A204.1 (cell line): ENCODE measurements around the gene GPR55.
"Not testable (repeated sequence)": the region's sequence is repeated elsewhere in the genome, so short reads cannot be mapped to it uniquely, and the experiment has no call there.

Experiments
- FAIRE-seq: peaks from 2 replicates; lab custom pipeline; 2012; peaks lifted over from hg19 to GRCh38; lab: Jason Lieb, UNC

The GPR55 gene

DNA sequence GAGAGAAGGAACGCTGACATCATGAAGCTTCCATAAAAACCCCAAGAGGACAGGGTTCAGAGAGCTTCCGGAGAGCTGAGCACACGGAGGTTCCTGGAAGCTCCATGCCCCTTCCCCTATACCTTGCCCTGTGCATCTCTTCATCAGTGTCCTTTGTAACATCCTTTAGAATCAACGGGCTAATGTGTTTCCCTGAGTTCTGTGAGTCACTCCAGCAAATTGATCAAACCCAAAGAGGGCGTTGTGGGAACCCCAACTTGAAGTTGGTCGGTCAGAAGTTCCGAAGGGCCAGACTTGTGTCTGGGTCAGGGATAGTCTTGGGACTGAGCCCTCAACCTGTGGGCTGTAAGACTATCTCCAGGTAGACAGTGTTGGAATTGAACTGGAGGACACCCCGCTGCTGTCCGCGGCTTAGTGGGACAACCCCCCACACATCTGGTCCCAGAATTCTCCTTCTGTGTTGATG lies 25.9 kb upstream of the GPR55 start:
- FAIRE-seq = no peak

DNA sequence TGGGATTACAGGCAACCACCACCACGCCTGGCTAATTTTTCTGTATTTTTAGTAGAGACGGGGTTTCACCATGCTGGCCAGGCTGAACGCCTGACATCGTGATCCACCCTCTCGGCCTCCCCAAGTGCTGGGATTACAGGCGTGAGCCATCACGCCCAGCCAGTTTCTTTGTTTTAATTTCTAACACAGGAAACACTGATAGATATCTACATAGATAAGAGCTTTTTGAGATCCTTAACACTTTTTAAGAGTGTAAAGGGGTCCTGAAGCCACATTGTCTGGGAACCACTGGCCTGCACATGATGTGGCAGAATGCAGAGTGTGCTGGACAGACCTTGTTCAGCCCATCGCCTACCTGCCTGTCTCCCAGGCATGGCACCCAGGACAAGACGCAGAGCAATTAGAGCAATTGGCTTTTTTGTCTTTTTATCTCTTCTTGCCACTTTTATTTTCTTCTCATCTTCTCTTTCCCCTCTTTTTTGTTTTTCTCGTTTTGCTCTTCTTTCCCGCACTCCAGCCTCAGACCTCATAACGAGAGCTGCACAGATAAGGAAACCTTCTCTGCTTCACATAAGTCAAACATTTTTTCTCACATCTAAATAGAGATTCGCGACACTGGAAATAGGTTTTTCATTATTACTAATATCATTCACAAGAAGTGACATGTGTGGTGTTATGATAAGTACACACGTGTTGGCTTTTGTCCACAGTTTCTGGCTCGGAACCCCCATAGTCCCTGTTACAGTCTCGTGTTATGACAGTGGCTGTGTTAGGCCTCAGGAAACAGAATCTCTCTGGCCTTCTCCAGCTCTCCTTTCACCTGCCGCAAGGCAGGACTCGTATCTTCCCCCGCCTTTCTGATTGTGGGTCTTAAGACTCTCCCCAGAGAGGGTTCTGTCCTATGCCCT lies 25.2 kb upstream of the GPR55 start:
- FAIRE-seq = no peak

GRCh38 chr2:230947908-230948365 lies 22.9 kb upstream of the GPR55 start:
- no peak for FAIRE-seq

GRCh38 chr2:230947235-230947576 lies 22.2 kb upstream of the GPR55 start:
- FAIRE-seq = no peak

DNA sequence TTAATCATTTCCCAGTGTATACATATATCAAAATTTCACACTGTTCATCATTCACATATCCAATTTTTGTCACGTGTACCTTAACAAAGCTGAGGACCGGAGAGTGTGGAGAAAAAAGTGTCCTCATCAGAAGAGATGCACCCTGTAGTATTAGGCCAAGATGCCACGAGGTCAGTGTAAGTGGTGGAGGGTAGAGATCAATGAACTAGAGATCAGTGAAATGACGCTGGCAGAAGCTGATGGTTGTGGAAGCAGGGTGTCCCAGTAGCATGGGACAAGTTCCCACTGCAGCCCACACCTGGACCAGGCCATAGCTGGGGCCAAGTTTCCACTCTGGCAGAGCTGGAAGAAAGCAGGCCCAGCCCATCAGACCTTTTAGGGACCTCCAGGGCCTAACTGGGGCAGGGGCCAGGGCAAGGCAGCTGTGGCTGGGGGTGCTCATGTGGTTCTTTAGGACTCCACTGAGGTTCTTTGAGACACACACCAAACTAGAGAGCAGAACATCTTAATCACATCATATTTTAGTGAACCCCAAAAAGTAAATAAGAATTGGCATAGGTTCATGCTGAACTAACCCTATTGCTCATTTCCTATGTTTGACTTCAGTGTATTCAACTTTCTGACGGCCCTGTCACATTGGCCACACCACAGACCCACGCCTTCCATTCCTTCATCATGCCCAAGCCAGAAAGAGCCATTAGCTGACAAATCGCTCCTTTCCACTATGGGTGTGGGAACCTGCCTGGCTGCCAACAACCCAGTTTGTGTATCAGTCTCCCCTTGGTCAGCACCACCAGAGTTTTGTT lies 21.6 kb upstream of the GPR55 start:
- FAIRE-seq = no peak

DNA sequence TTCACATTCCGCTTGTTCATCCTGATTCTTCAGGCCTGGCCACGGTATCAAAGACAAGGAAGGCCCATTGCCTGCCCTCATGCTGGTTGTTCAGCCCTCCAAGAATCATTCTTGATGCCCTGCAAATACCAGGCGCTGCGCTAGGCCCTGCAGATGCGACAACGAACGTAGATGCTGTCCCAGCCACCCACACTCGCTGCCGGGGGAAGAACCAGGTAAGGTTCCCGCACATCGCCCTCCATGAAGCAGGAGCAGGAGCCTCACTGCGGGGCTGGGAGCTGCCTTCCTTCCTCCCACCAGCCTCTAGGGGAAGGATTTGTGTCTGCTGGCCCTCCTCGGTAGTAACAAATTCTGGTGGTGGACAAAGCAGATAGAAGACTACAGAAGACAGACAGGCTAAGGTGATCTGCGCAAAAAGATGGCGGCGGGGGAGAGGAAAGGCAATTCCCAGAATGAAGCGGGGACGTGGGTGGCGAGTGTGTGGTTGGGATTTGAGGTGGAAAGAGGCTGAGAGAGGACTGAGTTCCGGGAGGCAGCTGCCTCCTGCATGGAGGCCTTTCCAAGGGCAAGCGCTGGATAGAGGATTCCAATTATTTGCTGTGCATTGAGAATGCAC lies 19.8 kb upstream of the GPR55 start:
- no peak for FAIRE-seq

DNA sequence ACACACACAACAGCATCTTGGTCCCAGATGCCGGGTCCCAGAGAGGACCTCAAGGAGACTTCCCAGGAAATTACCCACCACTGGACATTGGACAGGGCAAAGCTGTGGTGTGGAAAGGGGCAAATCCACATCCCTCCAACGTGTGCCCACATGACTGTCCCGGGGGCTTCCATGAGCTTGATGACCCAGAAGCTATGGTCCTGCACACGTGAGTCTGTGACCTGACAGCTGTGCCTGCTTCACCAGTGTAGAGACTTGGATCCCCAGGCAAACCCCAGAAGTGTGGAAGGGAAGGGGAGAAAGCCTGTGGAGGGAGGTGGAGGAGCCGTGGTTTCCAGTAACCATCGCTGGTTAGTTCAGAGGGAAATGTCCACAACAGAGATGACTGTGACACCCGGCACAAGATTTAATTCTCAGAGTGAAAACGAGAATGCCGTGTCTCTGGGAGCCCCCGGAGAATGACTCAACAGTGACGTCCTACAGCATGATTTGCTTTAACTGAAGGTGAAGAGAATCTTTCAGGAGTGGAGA lies 19.1 kb upstream of the GPR55 start:
- no peak for FAIRE-seq

DNA sequence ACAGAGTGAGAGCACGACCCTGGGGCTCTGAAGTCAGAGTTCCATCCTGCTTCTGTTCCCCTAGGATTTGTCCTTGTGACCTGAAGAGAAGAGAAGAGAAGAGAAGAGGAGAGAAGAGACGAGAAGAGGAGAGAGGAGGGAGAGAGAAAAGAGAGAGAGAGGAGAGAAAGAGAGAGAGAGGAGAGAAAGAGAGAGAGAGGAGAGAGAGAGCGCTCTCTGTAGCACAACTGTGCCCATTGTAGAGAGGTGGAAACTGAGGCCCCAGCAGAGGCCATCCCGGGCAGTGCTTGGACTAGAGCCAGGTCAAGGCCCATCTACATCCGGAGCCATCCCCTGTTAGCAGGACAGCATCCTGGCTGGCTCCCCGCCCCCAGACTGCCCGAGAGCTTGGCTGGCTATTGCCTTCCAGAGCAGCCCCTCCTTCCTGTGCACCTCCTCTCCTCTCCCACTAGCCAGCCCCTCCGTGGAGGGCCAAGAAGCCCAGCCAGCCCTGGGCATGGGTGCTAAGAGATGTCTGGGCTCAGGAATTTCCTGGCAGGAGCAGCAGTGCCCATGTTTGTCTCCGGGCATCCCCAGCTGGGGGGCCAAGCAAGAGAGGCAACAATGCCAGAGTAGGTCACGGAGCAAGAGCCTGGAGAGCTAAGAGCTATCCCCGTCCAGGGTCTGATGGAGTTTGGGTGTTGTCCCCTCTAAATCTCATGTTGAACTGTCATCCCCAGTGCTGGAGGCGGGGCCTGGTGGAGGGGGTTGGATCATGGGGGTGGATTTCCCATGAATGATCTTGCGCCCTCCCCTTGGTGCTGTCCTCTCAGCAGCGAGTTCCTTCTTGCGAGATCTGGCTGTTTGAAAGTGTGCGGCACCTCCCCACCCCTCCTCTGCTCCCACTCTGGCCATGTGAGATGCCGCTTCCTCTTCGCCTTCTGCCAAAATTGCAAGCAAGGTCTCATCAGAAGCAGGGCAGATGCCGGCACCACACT lies 18.2 kb upstream of the GPR55 start:
- no peak for FAIRE-seq

- no peak for FAIRE-seq
These were observed 17.3 kb upstream of the GPR55 start for GRCh38 chr2:230942371-230942770.

- no peak for FAIRE-seq
These were observed 16.4 kb upstream of the GPR55 start for GRCh38 chr2:230941202-230942180.

DNA sequence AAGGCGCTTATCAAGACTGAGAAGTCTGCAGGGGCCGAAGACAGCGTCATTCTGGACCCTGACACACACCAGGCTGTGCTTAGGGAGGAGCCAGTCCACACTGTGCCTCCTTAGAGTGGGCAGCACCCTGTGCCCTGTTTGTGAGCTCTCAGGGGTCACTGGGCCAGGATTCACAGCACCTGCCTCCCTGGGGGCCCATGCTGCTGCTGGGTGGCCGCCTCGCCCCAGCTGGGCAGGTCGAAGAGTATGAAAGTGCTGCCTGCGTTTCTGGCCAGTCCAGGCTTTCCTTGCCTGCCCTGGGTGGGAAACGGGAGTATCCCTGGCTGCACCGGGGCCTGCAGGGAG lies 15.4 kb upstream of the GPR55 start:
- FAIRE-seq = no peak

GRCh38 chr2:230939691-230940470 lies 14.8 kb upstream of the GPR55 start:
- FAIRE-seq = no peak

DNA sequence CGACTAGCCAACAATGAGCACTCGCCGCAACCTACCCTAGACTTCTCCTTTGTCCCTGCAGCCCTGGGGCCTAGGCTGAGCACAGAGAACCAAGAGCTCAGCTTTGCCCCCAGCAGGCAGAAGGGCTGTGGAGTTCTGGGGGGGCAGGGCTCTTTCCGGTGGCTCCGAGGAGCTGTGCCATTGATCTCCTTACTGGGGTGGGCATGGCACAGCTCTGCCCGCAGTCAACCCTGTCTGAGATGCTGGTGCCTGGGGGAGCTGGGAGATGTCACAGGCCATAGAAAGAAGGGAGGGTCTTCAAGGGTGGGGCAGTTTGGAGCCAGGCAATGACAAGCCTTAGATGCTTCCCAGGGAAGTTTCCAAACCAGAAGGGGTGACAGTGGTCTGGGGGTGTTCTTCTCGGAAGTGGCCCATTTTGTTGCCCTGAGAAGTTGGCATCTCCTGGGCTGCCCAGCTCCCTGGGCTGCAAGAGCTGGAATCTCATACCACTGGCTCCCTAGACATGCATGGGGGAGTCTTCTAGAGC lies 14.1 kb upstream of the GPR55 start:
- no peak for FAIRE-seq

- no peak for FAIRE-seq
These were observed 13.5 kb upstream of the GPR55 start for GRCh38 chr2:230938516-230939065.

DNA sequence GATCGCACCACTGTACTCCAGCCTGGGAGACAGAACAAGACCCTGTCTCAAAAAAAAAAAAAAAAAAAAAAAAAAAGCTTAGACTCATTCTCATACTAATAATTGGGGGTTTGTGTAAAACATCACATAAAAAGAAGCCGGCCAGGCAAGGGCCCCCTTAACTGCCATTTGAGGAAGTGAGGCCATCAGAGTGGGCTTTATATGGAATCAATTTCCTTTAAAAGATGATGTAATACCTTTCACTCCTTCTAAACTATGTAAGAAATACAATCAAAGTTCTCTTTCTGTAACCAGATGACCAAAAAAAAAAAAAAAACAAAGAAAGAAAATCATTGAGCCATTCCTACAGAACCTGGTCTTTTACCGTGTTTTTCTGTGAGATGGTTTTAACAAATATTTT lies 13.1 kb upstream of the GPR55 start:
- FAIRE-seq = no peak

GRCh38 chr2:230937362-230937761 lies 12.3 kb upstream of the GPR55 start:
- no peak for FAIRE-seq

DNA sequence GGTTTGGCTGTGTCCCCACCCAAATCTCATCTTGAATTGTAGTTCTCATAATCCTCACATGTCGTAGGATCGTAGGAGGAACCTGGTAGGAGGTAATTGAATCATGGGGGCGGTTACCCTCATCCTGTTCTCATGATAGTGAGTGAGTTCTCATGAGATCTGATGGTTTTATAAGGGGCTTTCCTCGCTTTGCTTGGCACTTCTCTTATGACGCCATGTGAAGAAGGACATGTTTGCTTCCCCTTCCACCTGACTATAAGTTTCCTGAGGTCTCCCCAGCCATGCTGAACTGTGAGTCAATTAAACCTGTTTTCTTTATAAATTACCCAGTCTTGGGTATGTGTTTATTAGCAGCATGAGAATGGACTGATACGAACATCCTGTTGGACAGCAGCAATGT lies 11.2 kb upstream of the GPR55 start:
- FAIRE-seq = not testable (repeated sequence)

DNA sequence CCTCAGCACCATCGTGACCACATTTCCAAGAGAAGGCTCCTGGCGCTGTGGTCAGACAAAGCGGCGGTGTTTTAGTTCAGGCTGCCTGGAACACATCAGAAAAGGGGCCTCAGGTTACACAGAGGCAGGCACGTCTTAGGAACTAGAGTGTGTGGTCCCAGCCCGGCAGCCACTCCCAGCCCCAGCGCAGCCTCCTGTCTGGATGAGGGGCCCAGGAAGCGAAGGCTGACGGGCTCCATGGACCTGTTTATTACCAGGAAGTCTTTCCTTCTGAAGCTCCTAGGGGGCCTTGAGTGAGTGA lies 10.0 kb upstream of the GPR55 start:
- no peak for FAIRE-seq
